HG02759 (cell line): ENCODE data around the gene NME7.
A peak's percentile ranks its signal among the peaks of the same experiment; 100 is the strongest.
"Not testable (repeated sequence)": the region's sequence is repeated elsewhere in the genome, so short reads cannot be mapped to it uniquely, and the experiment has no call there.

Source experiments
- ATAC-seq: cut with Tn5 transposase; IDR thresholded peaks from one replicate; pipeline ENCODE4 v1.9.1; 2021; ENCODE audit warnings: mild to moderate bottlenecking, moderate library complexity; ENCODE audit not compliant: unreplicated experiment

The NME7 gene

GRCh38 chr1:169367686-169368405, at the start of gene NME7, which contains the start of gene BLZF1:
NME7 (minus strand) TSS chr1:169367797; CDS start chr1:169367710, 87 bp downstream.
BLZF1 (plus strand) TSS chr1:169368195; CDS start chr1:169369523, 1,328 bp downstream.
- peak; percentile 98 for ATAC-seq

GRCh38 chr1:169414952-169415351, 47.4 kb upstream of the NME7 start:
- ATAC-seq = no peak

- not testable (repeated sequence) for ATAC-seq
Measured at GRCh38 chr1:169408340-169408739, 40.7 kb upstream of the NME7 start.

- ATAC-seq = not testable (repeated sequence)
Measured at GRCh38 chr1:169402578-169402977, 35.0 kb upstream of the NME7 start.

GRCh38 chr1:169395955-169396354, 28.4 kb upstream of the NME7 start:
- no peak for ATAC-seq

GRCh38 chr1:169392406-169392805, 24.8 kb upstream of the NME7 start:
- no peak for ATAC-seq

GRCh38 chr1:169390303-169390702, 22.7 kb upstream of the NME7 start:
- peak; percentile 85 for ATAC-seq

- no peak for ATAC-seq
Measured at GRCh38 chr1:169387399-169387798, 19.8 kb upstream of the NME7 start.

- ATAC-seq = no peak
Measured at GRCh38 chr1:169383449-169383848, 15.9 kb upstream of the NME7 start.

GRCh38 chr1:169381162-169381561, 13.6 kb upstream of the NME7 start:
- no peak for ATAC-seq

GRCh38 chr1:169371404-169371803, 3.8 kb upstream of the NME7 start:
- ATAC-seq = no peak

- ATAC-seq = no peak
Measured at GRCh38 chr1:169368406-169368769, 791 bp upstream of the NME7 start.

GRCh38 chr1:169367096-169367685, 406 bp downstream of the NME7 start:
- no peak for ATAC-seq

- ATAC-seq = no peak
Measured at GRCh38 chr1:169364948-169365347, 2.6 kb downstream of the NME7 start.

- peak; percentile 36 for ATAC-seq
Measured at GRCh38 chr1:169363046-169363730, 4.4 kb downstream of the NME7 start.

- no peak for ATAC-seq
Measured at GRCh38 chr1:169361281-169361680, 6.3 kb downstream of the NME7 start.

- no peak for ATAC-seq
Measured at GRCh38 chr1:169360415-169360814, 7.2 kb downstream of the NME7 start.

- ATAC-seq = no peak
Measured at GRCh38 chr1:169348383-169349036, 19.1 kb downstream of the NME7 start.

- ATAC-seq = no peak
Measured at GRCh38 chr1:169347688-169348382, 19.8 kb downstream of the NME7 start.

- ATAC-seq = no peak
Measured at GRCh38 chr1:169346036-169346589, 21.5 kb downstream of the NME7 start.

- ATAC-seq = no peak
Measured at GRCh38 chr1:169345511-169345910, 22.1 kb downstream of the NME7 start.
